HepG2 (cell line): Measurements from ENCODE around the gene USP32. TPM values are rescaled to one million over a fixed set of nuclear protein-coding genes. Genes with fewer than 3 reads are reported as not detected.

Experiments
- ATAC-seq: fragments of 200-7000 bp; cut with Tn5 transposase; 3 replicates; pipeline ENCODE4 v1.9.1; 2020; ENCODE audit warnings: mild to moderate bottlenecking, moderate library complexity
- BruUV-seq: library from RNA; stranded (reverse); fragments of 400-500 nt; replicated peaks from 2 replicates; lab custom pipeline; 2021; lab: Mats Ljungman, UMichigan
- CTCF ChIA-PET: fragments of 300-600 bp; formaldehyde crosslinking; extraction: SDS; loops from one replicate; lab custom pipeline; 2021; ENCODE audit warnings: low total read pairs, inconsistent platforms, low intra/inter-chr PET ratio; lab: Yijun Ruan, JAX
- POLR2A ChIA-PET: fragments of 350-600 bp; sonication (Branson Sonifier 250); formaldehyde crosslinking; loops from one replicate; lab custom pipeline; 2020; ENCODE audit warnings: antibody characterized with exemption, inconsistent platforms; lab: Yijun Ruan, JAX
- DNase-seq: peaks from one replicate; pipeline ENCODE4 v3.0.0-alpha.2; 2015; ENCODE audit warnings: low spot score
- FAIRE-seq: peaks from 3 replicates; lab custom pipeline; 2011; peaks lifted over from hg19 to GRCh38; lab: Jason Lieb, UNC
- H2AFZ ChIP-seq: one replicate; pipeline ENCODE4 v1.6.1; 2011; ENCODE audit warnings: low read length, inconsistent platforms
- H3K27ac ChIP-seq: fragments of 300-600 bp; 3 replicates; pipeline ENCODE4 v1.8.0; 2011; ENCODE audit warnings: mixed run types, mild to moderate bottlenecking, mixed read lengths, low read length, inconsistent platforms; ENCODE audit not compliant: insufficient read depth; ENCODE audit errors: extremely low read length
- H3K27me3 ChIP-seq, 2 experiments: fragments of 200-600 bp in 1 of 2; 2 replicates in 1 of 2; 3 replicates in 1 of 2; pipeline versions ENCODE4 v1.6.0 to v1.8.0; 2011; ENCODE audit warnings: low read length in 2 of 2, mild to moderate bottlenecking in 2 of 2, moderate library complexity in 2 of 2, inconsistent platforms in 1 of 2; ENCODE audit not compliant: insufficient read depth in 2 of 2, control insufficient read depth in 1 of 2
- H3K36me3 ChIP-seq, 2 experiments: fragments of 200-600 bp in 1 of 2; replicated peaks in 1 of 2; 2 replicates in 1 of 2; 3 replicates in 1 of 2; pipeline versions ENCODE4 v1.5.1 to v1.8.0; 2011; ENCODE audit warnings: low read length in 2 of 2, inconsistent platforms in 1 of 2; ENCODE audit not compliant: insufficient read depth in 2 of 2, control insufficient read depth in 1 of 2
- H3K4me1 ChIP-seq: 2 replicates; pipeline ENCODE4 v1.5.1; 2012; ENCODE audit warnings: low read length, inconsistent platforms; ENCODE audit not compliant: insufficient read depth
- H3K4me2 ChIP-seq: 2 replicates; pipeline ENCODE4 v1.6.0; 2011; ENCODE audit warnings: low read depth, low read length, inconsistent platforms
- H3K4me3 ChIP-seq, 3 experiments: fragments of 200-600 bp in 1 of 3; sonication (generic), shearing (Covaris generic) in 1 of 3; replicated peaks in 1 of 3; 2 replicates each; pipeline ENCODE4 v1.5.1; 2011 to 2016; ENCODE audit warnings: low read length in 3 of 3, inconsistent platforms in 2 of 3, low read depth in 2 of 3, mild to moderate bottlenecking in 2 of 3, control low read depth in 1 of 3, mixed read lengths in 1 of 3; ENCODE audit not compliant: insufficient read depth in 1 of 3
- H3K79me2 ChIP-seq: one replicate; pipeline ENCODE4 v1.6.1; 2011; ENCODE audit warnings: low read length, inconsistent platforms; ENCODE audit not compliant: insufficient read depth
- H3K9ac ChIP-seq: 2 replicates; pipeline ENCODE4 v1.6.0; 2011; ENCODE audit warnings: mild to moderate bottlenecking, low read depth, low read length, inconsistent platforms; ENCODE audit not compliant: insufficient read depth
- H3K9me3 ChIP-seq: 2 replicates; pipeline ENCODE4 v1.5.1; 2012; ENCODE audit warnings: mild to moderate bottlenecking, low read length
- H4K20me1 ChIP-seq: 2 replicates; pipeline ENCODE4 v1.6.0; 2011; ENCODE audit warnings: inconsistent platforms, mild to moderate bottlenecking, low read length, moderate library complexity; ENCODE audit not compliant: insufficient read depth
- CHD4 ChIP-seq: fragments of 200-600 bp; sonication (generic); IDR thresholded peaks from 2 replicates; pipeline ENCODE4 v1.7.0; 2017; ENCODE audit warnings: mild to moderate bottlenecking, low read length, borderline replicate concordance
- FOXA3 ChIP-seq: IDR thresholded peaks from 2 replicates; pipeline ENCODE4 v1.6.1; 2016; ENCODE audit warnings: missing genetic modification reagents, missing compliant biosample characterization
- GABPA ChIP-seq, 2 experiments: IDR thresholded peaks; 2 replicates each; pipeline ENCODE4 v1.6.1; 2011 to 2016; ENCODE audit warnings: low read depth in 2 of 2, low read length in 1 of 2, missing biosample characterization in 1 of 2, missing genetic modification characterization in 1 of 2
- HDAC6 ChIP-seq: fragments of 200-600 bp; sonication (generic); IDR thresholded peaks from 2 replicates; pipeline ENCODE4 v1.7.0; 2017; ENCODE audit warnings: mild to moderate bottlenecking, antibody characterized with exemption, low read length, low read depth
- HNF4A ChIP-seq: sonication (generic); formaldehyde crosslinking; IDR thresholded peaks from 2 replicates; pipeline ENCODE4 v1.4.0; 2020; ENCODE audit warnings: missing genetic modification reagents
- MAZ ChIP-seq, 2 experiments: sonication (generic) in 1 of 2; formaldehyde crosslinking in 1 of 2; IDR thresholded peaks; 2 replicates each; pipeline versions ENCODE4 v1.5.0 to v1.6.1; 2012 to 2020; ENCODE audit warnings: low read depth in 2 of 2, mild to moderate bottlenecking in 2 of 2, borderline replicate concordance in 1 of 2, improper control_type of control experiment in 1 of 2, low read length in 1 of 2, missing genetic modification reagents in 1 of 2, moderate library complexity in 1 of 2
- MEIS1 ChIP-seq: sonication (generic); formaldehyde crosslinking; IDR thresholded peaks from 2 replicates; pipeline ENCODE4 v1.9.0; 2021; ENCODE audit warnings: mild to moderate bottlenecking, missing genetic modification reagents, moderate library complexity, borderline replicate concordance
- POLR2AphosphoS5 ChIP-seq: IDR thresholded peaks from 2 replicates; pipeline ENCODE4 v1.6.1; 2012; ENCODE audit warnings: low read depth, low read length
- RCOR2 ChIP-seq: IDR thresholded peaks from 2 replicates; pipeline ENCODE4 v1.6.1; 2016; ENCODE audit warnings: missing biosample characterization, missing genetic modification reagents
- ZBTB42 ChIP-seq: sonication (generic); formaldehyde crosslinking; IDR thresholded peaks from 2 replicates; pipeline ENCODE4 v1.5.0; 2020; ENCODE audit warnings: mild to moderate bottlenecking, missing genetic modification reagents
- ZBTB8A ChIP-seq: sonication (generic); formaldehyde crosslinking; IDR thresholded peaks from 2 replicates; pipeline ENCODE4 v1.4.0; 2020; ENCODE audit warnings: mild to moderate bottlenecking, low read depth, missing genetic modification reagents, borderline replicate concordance
- ZKSCAN5 ChIP-seq: sonication (generic); formaldehyde crosslinking; IDR thresholded peaks from 2 replicates; pipeline ENCODE4 v1.5.1; 2020; ENCODE audit warnings: mild to moderate bottlenecking, missing genetic modification reagents
- ZNF451 ChIP-seq: sonication (generic); formaldehyde crosslinking; IDR thresholded peaks from 2 replicates; pipeline ENCODE4 v1.5.0; 2020; ENCODE audit warnings: mild to moderate bottlenecking, missing genetic modification reagents
- ZNF891 ChIP-seq: sonication (generic); formaldehyde crosslinking; IDR thresholded peaks from 2 replicates; pipeline ENCODE4 v1.5.0; 2020; ENCODE audit warnings: mild to moderate bottlenecking, missing genetic modification reagents
- ZSCAN31 ChIP-seq: sonication (generic); formaldehyde crosslinking; IDR thresholded peaks from 2 replicates; pipeline ENCODE4 v1.5.0; 2020; ENCODE audit warnings: low read depth, mild to moderate bottlenecking, missing genetic modification reagents
- WGBS: methylation state at CpG from one replicate; pipeline ENCODE4 v1.1.6; 2017; ENCODE audit warnings: low lambda C conversion rate; 5-methylcytosine and 5-hydroxymethylcytosine counted together
- in situ Hi-C: cut with HindIII; loops from 2 replicates; pipeline ENCODE4 v1.10.0; 2017; ENCODE audit warnings: low pct_unique_long_range_greater_than_20kb; ENCODE audit not compliant: extremely low pct_ligation_motif_present
- intact Hi-C: fragments of 100-400 bp; cut with micrococcal nuclease; formaldehyde crosslinking; loops from one replicate; pipeline ENCODE4 v1.10.0; 2022; ENCODE audit not compliant: unreplicated experiment
- polyA plus RNA-seq, 8 experiments: library from polyadenylated mRNA; depleted of rRNA in 3 of 8; stranded (reverse) in 7 of 8; unstranded in 1 of 8; fragments of >200 nt; fragmentation: Illumina TruSeq in 4 of 8; extraction: Trizol in 4 of 8; gene quantifications; 2 replicates each; pipeline versions ENCODE4 v1.2.1 to v1.2.3, GENCODE V29; 2011 to 2016; ENCODE audit warnings: low read depth in 4 of 8, missing spikeins in 1 of 8, mixed read lengths in 1 of 8; ENCODE audit not compliant: insufficient read depth in 1 of 8
- total RNA-seq, 5 experiments: library from RNA; depleted of rRNA; stranded (reverse); fragments of >200 nt; fragmentation: Illumina TruSeq; extraction: Trizol; gene quantifications; 2 replicates each; pipeline ENCODE4 v1.2.3, GENCODE V29; 2016; ENCODE audit warnings: low read depth in 1 of 5
- TF ChIP-seq, protein P1 (sequence below): sonication (generic); formaldehyde crosslinking; IDR thresholded peaks from 2 replicates; pipeline ENCODE4 v1.4.0; 2020; ENCODE audit warnings: mild to moderate bottlenecking, missing genetic modification reagents

The USP32 gene
- total and polyA plus RNA-seq, 2 of the 13 experiments (the other 11 are each of a cell fraction or from before 2014, with no cell fraction given): 24.9 to 39.9 TPM

DNA sequence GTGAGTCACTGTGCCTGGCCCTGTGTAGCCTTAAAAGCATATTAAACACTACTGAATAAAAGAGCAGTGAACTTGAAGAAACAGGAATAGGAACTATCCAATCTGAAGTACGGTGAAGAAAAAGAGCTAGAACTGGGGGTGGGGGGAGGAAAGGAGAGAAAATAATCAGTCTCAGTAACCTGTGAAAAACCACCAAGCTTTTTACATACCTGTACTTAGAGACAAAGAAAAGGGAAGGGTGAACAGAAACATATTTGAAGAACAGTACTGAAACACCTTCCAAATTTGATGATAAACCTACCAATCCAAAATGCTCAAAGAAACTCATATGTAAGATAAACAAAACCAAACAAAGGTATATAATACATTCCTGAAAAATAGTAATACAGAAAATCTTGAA is 77.5 kb downstream of the USP32 start:
- in situ Hi-C loops: no loop called here
- H3K4me1 ChIP-seq: peaks cover 11% of the 10 kb centered on the region
- H3K36me3 ChIP-seq: no peaks in the 10 kb centered on the region
- no peak overlapping the region for H3K4me3 ChIP-seq
- DNase-seq (no peak), ATAC-seq (no peak), FAIRE-seq (no peak)
- peaks cover 7% of the 10 kb centered on the region for H4K20me1 ChIP-seq
- ChIA-PET CTCF (no interaction called here), POLR2A (no interaction called here)
- no peaks in the 10 kb centered on the region for H3K9me3 ChIP-seq
- BruUV-seq: no TSS peak
- no peak overlapping the region for H3K4me2 ChIP-seq
- TF ChIP-seq MAZ (IDR thresholded peaks at IDR 0.05; ENCODE audit: borderline replicate concordance, low read depth, low read length): no peak
- TF ChIP-seq MAZ (CRISPR knock-in tag; IDR thresholded peaks at IDR 0.05; ENCODE audit: low read depth): no peak
- no peak for TF ChIP-seq ZSCAN31 (CRISPR knock-in tag)
- no peak for TF ChIP-seq MEIS1 (CRISPR knock-in tag)
- no peak for TF ChIP-seq ZNF891 (CRISPR knock-in tag)
- no peak for TF ChIP-seq CHD4
- TF ChIP-seq ZBTB8A (CRISPR knock-in tag): no peak
- no peak for TF ChIP-seq HNF4A (CRISPR knock-in tag)
- TF ChIP-seq POLR2AphosphoS5: no peak
- no peak for TF ChIP-seq RCOR2 (CRISPR knock-in tag)
- WGBS: 97% methylated on average over 1 of the region's 1 CpG
- H3K27me3 ChIP-seq: no peaks in the 10 kb centered on the region
- H2AFZ ChIP-seq: no peak overlapping the region
- intact Hi-C loops: loop anchor here (10.0 kb wide), 1 partner anchor 120 kb away; no protein-coding TSS in a partner anchor
- H3K79me2 ChIP-seq: peaks cover 8% of the 10 kb centered on the region
- H3K9ac ChIP-seq: no peak overlapping the region
- no peak overlapping the region for H3K27ac ChIP-seq

DNA sequence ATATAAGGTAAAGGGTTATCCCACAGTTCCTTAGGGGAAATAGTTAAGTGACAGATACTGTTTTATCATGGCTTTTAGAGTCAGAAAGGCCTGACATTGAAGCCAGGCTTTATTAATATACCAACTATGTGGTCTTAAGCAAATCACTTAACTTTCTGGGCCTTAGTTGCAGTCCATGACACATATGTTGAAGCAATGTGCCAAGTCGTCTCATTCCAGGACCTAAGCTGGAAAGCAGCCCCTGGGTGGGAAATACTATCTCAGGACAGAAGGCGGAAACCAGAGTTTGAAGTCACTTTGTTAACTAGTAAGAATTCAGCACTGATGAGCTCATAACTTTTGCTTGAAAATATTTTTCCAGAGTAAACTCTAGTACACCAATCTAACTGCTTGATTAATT is 80.0 kb downstream of the USP32 start:
- no peaks in the 10 kb centered on the region for H3K27me3 ChIP-seq
- POLR2A ChIA-PET: no interaction called here
- 100% methylated on average over 2 of the region's 2 CpGs for WGBS
- no peak overlapping the region for H3K9ac ChIP-seq
- H4K20me1 ChIP-seq: peaks cover 7% of the 10 kb centered on the region; the same call in 1 of the 2 replicates
- H3K4me3 ChIP-seq: no peak overlapping the region
- FAIRE-seq: no peak
- intact Hi-C loops: loop anchor here (10.0 kb wide), 1 partner anchor 123 kb away; no protein-coding TSS in a partner anchor
- H3K36me3 ChIP-seq: peaks cover 0 to 3% of the 10 kb centered on the region in 2 experiments; a peak in 1 of 5 replicates
- CTCF ChIA-PET: no interaction called here
- BruUV-seq: no TSS peak
- in situ Hi-C loops: no loop called here
- peaks cover 3% of the 10 kb centered on the region for H3K79me2 ChIP-seq
- peaks cover 11% of the 10 kb centered on the region for H3K4me1 ChIP-seq
- no peak for ATAC-seq
- DNase-seq: no peak
- no peak overlapping the region for H3K4me2 ChIP-seq
- H3K9me3 ChIP-seq: no peaks in the 10 kb centered on the region
- TF ChIP-seq, protein P1, sequence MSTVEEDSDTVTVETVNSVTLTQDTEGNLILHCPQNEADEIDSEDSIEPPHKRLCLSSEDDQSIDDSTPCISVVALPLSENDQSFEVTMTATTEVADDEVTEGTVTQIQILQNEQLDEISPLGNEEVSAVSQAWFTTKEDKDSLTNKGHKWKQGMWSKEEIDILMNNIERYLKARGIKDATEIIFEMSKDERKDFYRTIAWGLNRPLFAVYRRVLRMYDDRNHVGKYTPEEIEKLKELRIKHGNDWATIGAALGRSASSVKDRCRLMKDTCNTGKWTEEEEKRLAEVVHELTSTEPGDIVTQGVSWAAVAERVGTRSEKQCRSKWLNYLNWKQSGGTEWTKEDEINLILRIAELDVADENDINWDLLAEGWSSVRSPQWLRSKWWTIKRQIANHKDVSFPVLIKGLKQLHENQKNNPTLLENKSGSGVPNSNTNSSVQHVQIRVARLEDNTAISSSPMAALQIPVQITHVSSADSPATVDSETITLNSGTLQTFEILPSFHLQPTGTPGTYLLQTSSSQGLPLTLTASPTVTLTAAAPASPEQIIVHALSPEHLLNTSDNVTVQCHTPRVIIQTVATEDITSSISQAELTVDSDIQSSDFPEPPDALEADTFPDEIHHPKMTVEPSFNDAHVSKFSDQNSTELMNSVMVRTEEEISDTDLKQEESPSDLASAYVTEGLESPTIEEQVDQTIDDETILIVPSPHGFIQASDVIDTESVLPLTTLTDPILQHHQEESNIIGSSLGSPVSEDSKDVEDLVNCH (CRISPR knock-in tag): no peak
- TF ChIP-seq ZKSCAN5 (CRISPR knock-in tag) (no peak), ZBTB42 (no peak), HDAC6 (no peak), ZNF451 (CRISPR knock-in tag) (no peak), GABPA (IDR thresholded peaks at IDR 0.05; ENCODE audit: low read depth, low read length) (no peak), GABPA (CRISPR knock-in tag; IDR thresholded peaks at IDR 0.05; ENCODE audit: low read depth) (no peak), FOXA3 (CRISPR knock-in tag) (no peak)
- H3K27ac ChIP-seq: no peak overlapping the region
- no peak overlapping the region for H2AFZ ChIP-seq
